ENCODE results near the gene MAN2B2.

MAN2B2 gene

DNA sequence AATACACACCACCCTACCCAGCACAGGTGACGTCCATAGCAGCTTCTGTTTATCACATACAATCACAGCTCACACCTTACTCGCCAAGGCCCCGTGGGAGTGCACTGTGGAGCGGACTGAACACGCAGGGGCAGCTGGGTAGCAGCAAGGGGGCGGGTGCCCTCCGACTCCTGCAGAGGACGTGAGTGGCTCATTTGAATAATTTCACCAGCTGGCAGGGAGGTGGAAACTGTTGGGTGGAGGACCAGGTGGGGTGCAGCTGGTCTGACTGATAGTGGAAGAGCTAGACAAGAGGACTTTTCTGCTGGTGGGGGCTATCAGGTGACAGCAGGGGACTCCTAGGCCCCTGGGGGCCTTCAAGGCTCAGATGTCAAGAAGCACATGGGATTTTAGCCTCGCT is 16.3 kb downstream of the MAN2B2 start:
- Histone ChIP-seq H3K27ac (ENCODE audit: low read depth, low read length) (no peak overlapping the region), H3K9me2 (replicated peaks; ENCODE audit: insufficient read depth, low read length) (no peaks in the 10 kb centered on the region), H3K27me3 (ENCODE audit: low read length) (no peaks in the 10 kb centered on the region), H3K9me3 (ENCODE audit: insufficient read depth, low read length) (no peaks in the 10 kb centered on the region), H3K36me3 (ENCODE audit: low read length) (no peaks in the 10 kb centered on the region), H3K4me3 (ENCODE audit: insufficient read depth, low read length, poor library complexity, severe bottlenecking) (no peak overlapping the region), H3F3A (ENCODE audit: insufficient read depth) (no peaks in the 10 kb centered on the region), H3K9ac (ENCODE audit: low read length) (no peak overlapping the region), H2AFZ (ENCODE audit: low read depth, low read length, severe bottlenecking) (no peak overlapping the region), H3K4me2 (ENCODE audit: low read depth, low read length, poor library complexity, severe bottlenecking) (no peak overlapping the region), H4K20me1 (ENCODE audit: low read depth, low read length) (no peaks in the 10 kb centered on the region), H3K79me2 (ENCODE audit: insufficient read depth, low read length) (no peaks in the 10 kb centered on the region)
- TF ChIP-seq EZH2phosphoT487 (conservative IDR thresholded peaks at IDR 0.05; ENCODE audit: low read length) = no peak
- TF ChIP-seq, protein P1, sequence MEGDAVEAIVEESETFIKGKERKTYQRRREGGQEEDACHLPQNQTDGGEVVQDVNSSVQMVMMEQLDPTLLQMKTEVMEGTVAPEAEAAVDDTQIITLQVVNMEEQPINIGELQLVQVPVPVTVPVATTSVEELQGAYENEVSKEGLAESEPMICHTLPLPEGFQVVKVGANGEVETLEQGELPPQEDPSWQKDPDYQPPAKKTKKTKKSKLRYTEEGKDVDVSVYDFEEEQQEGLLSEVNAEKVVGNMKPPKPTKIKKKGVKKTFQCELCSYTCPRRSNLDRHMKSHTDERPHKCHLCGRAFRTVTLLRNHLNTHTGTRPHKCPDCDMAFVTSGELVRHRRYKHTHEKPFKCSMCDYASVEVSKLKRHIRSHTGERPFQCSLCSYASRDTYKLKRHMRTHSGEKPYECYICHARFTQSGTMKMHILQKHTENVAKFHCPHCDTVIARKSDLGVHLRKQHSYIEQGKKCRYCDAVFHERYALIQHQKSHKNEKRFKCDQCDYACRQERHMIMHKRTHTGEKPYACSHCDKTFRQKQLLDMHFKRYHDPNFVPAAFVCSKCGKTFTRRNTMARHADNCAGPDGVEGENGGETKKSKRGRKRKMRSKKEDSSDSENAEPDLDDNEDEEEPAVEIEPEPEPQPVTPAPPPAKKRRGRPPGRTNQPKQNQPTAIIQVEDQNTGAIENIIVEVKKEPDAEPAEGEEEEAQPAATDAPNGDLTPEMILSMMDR (IDR thresholded peaks at IDR 0.05; ENCODE audit: insufficient read depth, low read length, poor library complexity, severe bottlenecking) = no peak

DNA sequence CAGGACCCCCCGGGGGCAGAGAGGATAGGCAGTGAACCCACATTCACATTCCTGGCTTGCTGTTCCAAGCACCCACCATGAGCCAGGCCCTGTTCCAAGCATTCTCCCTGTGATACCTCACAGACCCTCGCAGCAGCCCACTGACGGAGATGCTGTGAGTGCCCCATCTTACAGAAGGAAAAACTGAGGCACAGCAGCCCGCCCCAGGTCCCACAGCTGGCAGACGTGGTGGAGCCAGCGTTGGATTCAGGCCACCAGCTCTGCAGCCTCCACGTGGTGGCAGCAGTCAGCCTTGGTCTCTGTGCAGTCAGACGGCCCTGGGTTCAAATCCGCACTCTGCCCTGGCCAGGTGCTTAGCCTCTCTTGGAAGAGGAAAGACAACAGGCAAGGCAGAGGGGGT is 16.8 kb downstream of the MAN2B2 start:
- no peak overlapping the region for H3K9ac ChIP-seq (ENCODE audit: low read length)
- no peak for TF ChIP-seq EZH2phosphoT487 (conservative IDR thresholded peaks at IDR 0.05; ENCODE audit: low read length)
- TF ChIP-seq, protein P1 (IDR thresholded peaks at IDR 0.05; ENCODE audit: insufficient read depth, low read length, poor library complexity, severe bottlenecking) = no peak
- H3K27ac ChIP-seq (ENCODE audit: low read depth, low read length) = no peak overlapping the region
- no peaks in the 10 kb centered on the region for H3F3A ChIP-seq (ENCODE audit: insufficient read depth)
- H3K27me3 ChIP-seq (ENCODE audit: low read length) = no peaks in the 10 kb centered on the region
- no peak overlapping the region for H3K4me3 ChIP-seq (ENCODE audit: insufficient read depth, low read length, poor library complexity, severe bottlenecking)
- no peak overlapping the region for H3K4me2 ChIP-seq (ENCODE audit: low read depth, low read length, poor library complexity, severe bottlenecking)
- H4K20me1 ChIP-seq (ENCODE audit: low read depth, low read length) = no peaks in the 10 kb centered on the region
- no peaks in the 10 kb centered on the region for H3K79me2 ChIP-seq (ENCODE audit: insufficient read depth, low read length)
- no peak overlapping the region for H2AFZ ChIP-seq (ENCODE audit: low read depth, low read length, severe bottlenecking)
- no peaks in the 10 kb centered on the region for H3K36me3 ChIP-seq (ENCODE audit: low read length)
- H3K9me3 ChIP-seq (ENCODE audit: insufficient read depth, low read length) = no peaks in the 10 kb centered on the region
- H3K9me2 ChIP-seq (replicated peaks; ENCODE audit: insufficient read depth, low read length) = no peaks in the 10 kb centered on the region

DNA sequence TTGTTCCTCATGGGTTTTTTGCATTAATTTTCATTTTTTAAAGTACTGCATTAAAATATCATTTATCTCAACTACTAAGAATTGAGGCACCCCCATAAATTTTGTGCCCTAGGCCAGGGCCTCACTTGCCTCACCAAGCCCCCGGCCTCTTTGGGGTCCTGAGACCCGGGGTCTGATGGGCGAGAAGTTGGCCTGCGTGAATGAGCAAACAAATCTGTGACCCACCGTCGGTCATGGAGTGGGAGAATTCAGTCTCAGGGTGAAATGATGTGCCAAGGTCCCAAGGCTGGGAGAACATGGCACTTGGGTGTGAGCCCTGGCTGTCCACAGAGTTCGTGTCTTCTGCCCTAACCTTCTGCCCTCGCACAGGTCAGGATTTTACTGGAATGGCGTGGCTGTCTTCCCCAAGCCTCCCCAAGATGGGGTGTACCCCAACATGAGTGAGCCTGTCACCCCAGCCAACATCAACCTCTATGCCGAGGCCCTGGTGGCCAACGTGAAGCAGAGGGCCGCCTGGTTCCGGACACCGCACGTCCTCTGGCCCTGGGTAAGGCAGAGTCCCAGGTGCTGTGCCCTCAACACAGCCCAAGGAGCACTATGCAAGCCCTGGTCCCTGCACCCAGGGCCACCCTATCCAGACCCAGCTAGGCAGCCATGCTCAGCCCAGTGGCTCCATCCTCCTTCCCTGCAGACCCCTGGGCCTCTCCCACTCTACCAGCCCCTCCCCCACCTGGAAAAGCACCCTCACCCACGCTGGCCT is 18.0 kb downstream of the MAN2B2 start:
- Histone ChIP-seq H3K9ac (ENCODE audit: low read length) (no peak overlapping the region), H3K79me2 (ENCODE audit: insufficient read depth, low read length) (no peaks in the 10 kb centered on the region), H4K20me1 (ENCODE audit: low read depth, low read length) (no peaks in the 10 kb centered on the region), H3K27ac (ENCODE audit: low read depth, low read length) (no peak overlapping the region), H3K36me3 (ENCODE audit: low read length) (no peaks in the 10 kb centered on the region), H3K4me3 (ENCODE audit: insufficient read depth, low read length, poor library complexity, severe bottlenecking) (no peak overlapping the region), H3K9me2 (replicated peaks; ENCODE audit: insufficient read depth, low read length) (no peaks in the 10 kb centered on the region), H3K9me3 (ENCODE audit: insufficient read depth, low read length) (no peaks in the 10 kb centered on the region), H3K27me3 (ENCODE audit: low read length) (no peaks in the 10 kb centered on the region), H3K4me2 (ENCODE audit: low read depth, low read length, poor library complexity, severe bottlenecking) (no peak overlapping the region), H3F3A (ENCODE audit: insufficient read depth) (no peaks in the 10 kb centered on the region), H2AFZ (ENCODE audit: low read depth, low read length, severe bottlenecking) (no peak overlapping the region)
- no peak for TF ChIP-seq EZH2phosphoT487 (conservative IDR thresholded peaks at IDR 0.05; ENCODE audit: low read length)
- TF ChIP-seq, protein P1 (IDR thresholded peaks at IDR 0.05; ENCODE audit: insufficient read depth, low read length, poor library complexity, severe bottlenecking) = no peak
